H9 (cell line): ENCODE measurements around the gene FOXM1. TPM values are rescaled to one million over a fixed set of nuclear protein-coding genes. Genes with fewer than 3 reads are reported as not detected.

Experiments used
- DNase-seq: peaks from one replicate; pipeline ENCODE4 v3.0.0-alpha.2; 2017
- H2AFZ ChIP-seq: one replicate; pipeline ENCODE4 v1.6.1; 2013; ENCODE audit warnings: mild to moderate bottlenecking, low read length, control low read depth, moderate library complexity
- H2AK5ac ChIP-seq: 2 replicates; pipeline ENCODE4 v1.6.1; 2013; ENCODE audit warnings: low read length, control low read depth, mixed read lengths; ENCODE audit not compliant: insufficient read length
- H2BK120ac ChIP-seq: one replicate; pipeline ENCODE4 v1.6.1; 2013; ENCODE audit warnings: low read depth, mild to moderate bottlenecking, low read length, control low read depth, inconsistent platforms; ENCODE audit not compliant: poor library complexity, severe bottlenecking
- H2BK12ac ChIP-seq: 2 replicates; pipeline ENCODE4 v1.6.1; 2013; ENCODE audit warnings: low read length, control low read depth, mixed read lengths, low read depth; ENCODE audit not compliant: insufficient read length
- H2BK15ac ChIP-seq: 2 replicates; pipeline ENCODE4 v1.6.1; 2013; ENCODE audit warnings: low read depth, low read length, control low read depth
- H2BK20ac ChIP-seq: one replicate; pipeline ENCODE4 v1.6.1; 2013; ENCODE audit warnings: low read depth, mild to moderate bottlenecking, low read length, control low read depth, inconsistent platforms; ENCODE audit not compliant: poor library complexity, severe bottlenecking
- H2BK5ac ChIP-seq: 2 replicates; pipeline ENCODE4 v1.6.1; 2013; ENCODE audit warnings: low read length, control low read depth, mixed read lengths; ENCODE audit not compliant: insufficient read length
- H3K14ac ChIP-seq: 2 replicates; pipeline ENCODE4 v1.6.1; 2013; ENCODE audit warnings: low read length, control low read depth; ENCODE audit not compliant: insufficient read depth
- H3K18ac ChIP-seq: 2 replicates; pipeline ENCODE4 v1.6.1; 2013; ENCODE audit warnings: low read depth, mild to moderate bottlenecking, mixed read lengths, low read length, control low read depth; ENCODE audit not compliant: insufficient read length
- H3K23ac ChIP-seq: 2 replicates; pipeline ENCODE4 v1.6.1; 2013; ENCODE audit warnings: low read length, control low read depth, mixed read lengths, low read depth; ENCODE audit not compliant: insufficient read length
- H3K23me2 ChIP-seq: 2 replicates; pipeline ENCODE4 v1.6.1; 2013; ENCODE audit warnings: low read depth, mild to moderate bottlenecking, mixed read lengths, low read length, control low read depth; ENCODE audit not compliant: insufficient read length, poor library complexity, severe bottlenecking
- H3K27ac ChIP-seq: 2 replicates; pipeline ENCODE4 v1.5.1; 2013; ENCODE audit warnings: low read length, control low read depth, mixed read lengths, low read depth; ENCODE audit not compliant: insufficient read length
- H3K27me3 ChIP-seq: 2 replicates; pipeline ENCODE4 v1.6.1; 2013; ENCODE audit warnings: low read length, control low read depth, inconsistent platforms; ENCODE audit not compliant: insufficient read depth
- H3K4ac ChIP-seq: 2 replicates; pipeline ENCODE4 v1.6.1; 2013; ENCODE audit warnings: low read depth, mild to moderate bottlenecking, control low read depth, inconsistent platforms, low read length, moderate library complexity
- H3K4me1 ChIP-seq: 2 replicates; pipeline ENCODE4 v1.6.1; 2013; ENCODE audit warnings: low read length, control low read depth, inconsistent platforms; ENCODE audit not compliant: insufficient read depth
- H3K4me2 ChIP-seq: 2 replicates; pipeline ENCODE4 v1.6.1; 2013; ENCODE audit warnings: low read length, control low read depth, mixed read lengths; ENCODE audit not compliant: insufficient read length, insufficient read depth
- H3K56ac ChIP-seq: 2 replicates; pipeline ENCODE4 v1.6.1; 2013; ENCODE audit warnings: low read depth, mild to moderate bottlenecking, mixed read lengths, low read length, control low read depth; ENCODE audit not compliant: insufficient read length
- H3K79me1 ChIP-seq: 2 replicates; pipeline ENCODE4 v1.6.1; 2013; ENCODE audit warnings: low read depth, mild to moderate bottlenecking, moderate library complexity, low read length, control low read depth, inconsistent platforms; ENCODE audit not compliant: insufficient read depth, poor library complexity, severe bottlenecking
- H3K79me2 ChIP-seq: 2 replicates; pipeline ENCODE4 v1.6.1; 2013; ENCODE audit warnings: low read length, control low read depth, inconsistent platforms; ENCODE audit not compliant: insufficient read depth
- H3K9ac ChIP-seq: 2 replicates; pipeline ENCODE4 v1.6.1; 2013; ENCODE audit warnings: low read length, control low read depth, mixed read lengths; ENCODE audit not compliant: insufficient read length; ENCODE audit errors: extremely low read depth
- H3K9me3 ChIP-seq: one replicate; pipeline ENCODE4 v1.6.1; 2013; ENCODE audit warnings: low read depth, low read length, inconsistent platforms; ENCODE audit not compliant: control insufficient read depth
- H3T11ph ChIP-seq: one replicate; pipeline ENCODE4 v1.6.1; 2013; ENCODE audit warnings: mild to moderate bottlenecking, low read length, control low read depth, inconsistent platforms
- H4K20me1 ChIP-seq: one replicate; pipeline ENCODE4 v1.6.1; 2013; ENCODE audit not compliant: control insufficient read depth, insufficient read length, insufficient read depth
- H4K5ac ChIP-seq: 2 replicates; pipeline ENCODE4 v1.6.1; 2013; ENCODE audit warnings: low read depth, mild to moderate bottlenecking, mixed read lengths, low read length, control low read depth; ENCODE audit not compliant: insufficient read length
- H4K8ac ChIP-seq: replicated peaks from 2 replicates; pipeline ENCODE4 v1.6.1; 2013; ENCODE audit warnings: low read length, control low read depth, mixed read lengths, low read depth; ENCODE audit not compliant: insufficient read length
- H4K91ac ChIP-seq: 2 replicates; pipeline ENCODE4 v1.6.1; 2013; ENCODE audit warnings: low read depth, mild to moderate bottlenecking, moderate library complexity, mixed read lengths, low read length, control low read depth; ENCODE audit not compliant: insufficient read length
- H3K27ac Mint-ChIP-seq, 3 experiments: 2 replicates in 2 of 3; 3 replicates in 1 of 3; pipeline ENCODE4 v1.8.0; 2020 to 2021; ENCODE audit warnings: mixed read lengths in 3 of 3, mild to moderate bottlenecking in 1 of 3, moderate library complexity in 1 of 3
- H3K27me3 Mint-ChIP-seq: 2 replicates; pipeline ENCODE4 v1.8.0; 2021; ENCODE audit warnings: low read depth, mild to moderate bottlenecking, moderate library complexity, mixed read lengths
- H3K36me3 Mint-ChIP-seq, 3 experiments: 2 replicates in 2 of 3; 3 replicates in 1 of 3; pipeline ENCODE4 v1.8.0; 2020 to 2021; ENCODE audit warnings: low read depth in 3 of 3, mixed read lengths in 3 of 3; ENCODE audit not compliant: insufficient read depth in 1 of 3
- H3K4me1 Mint-ChIP-seq, 2 experiments: 2 replicates each; pipeline ENCODE4 v1.8.0; 2020; ENCODE audit warnings: mixed read lengths in 2 of 2
- H3K4me3 Mint-ChIP-seq, 2 experiments: 2 replicates in 1 of 2; 3 replicates in 1 of 2; pipeline ENCODE4 v1.8.0; 2020 to 2021; ENCODE audit warnings: mild to moderate bottlenecking in 2 of 2, mixed read lengths in 2 of 2, moderate library complexity in 1 of 2
- H3K9me3 Mint-ChIP-seq, 2 experiments: 2 replicates in 1 of 2; 3 replicates in 1 of 2; pipeline ENCODE4 v1.8.0; 2020; ENCODE audit warnings: mild to moderate bottlenecking in 2 of 2, mixed read lengths in 2 of 2, moderate library complexity in 1 of 2
- CTCF ChIP-seq: fragments of 200-600 bp; sonication (generic); conservative IDR thresholded peaks from 3 replicates; pipeline ENCODE4 v1.8.0; 2021; ENCODE audit warnings: antibody characterized with exemption, mild to moderate bottlenecking
- WGBS: extraction: QIAGEN DNeasy Blood & Tissue Kit; methylation state at CpG from one replicate; pipeline ENCODE4 v1.1.7; 2013; ENCODE audit warnings: missing lambda C conversion rate, low lambda C conversion rate, mixed read lengths; ENCODE audit not compliant: insufficient read length; ENCODE audit errors: extremely low coverage; 5-methylcytosine and 5-hydroxymethylcytosine counted together
- total RNA-seq: library from RNA; stranded (reverse); gene quantifications from 2 replicates; pipeline ENCODE4 v1.2.1, GENCODE V29; 2021

Gene FOXM1
- total RNA-seq, 1 experiment from 2014 or later: 109 TPM

GRCh38 chr12:2925322-2925995 lies 48.5 kb upstream of the FOXM1 start:
- Histone ChIP-seq H4K20me1 (no peaks in the 10 kb centered on the region), H3K23ac (no peak overlapping the region), H3K18ac (no peak overlapping the region), H2BK5ac (no peak overlapping the region), H3T11ph (no peak overlapping the region), H3K9ac (no peak overlapping the region), H3K79me1 (no peaks in the 10 kb centered on the region), H2AK5ac (no peak overlapping the region), H3K4me1 (peaks cover 5% of the 10 kb centered on the region; the same call in 1 of the 2 replicates), H3K9me3 (no peaks in the 10 kb centered on the region), H3K4me2 (no peak overlapping the region), H2BK12ac (no peak overlapping the region), H2AFZ (no peak overlapping the region), H2BK20ac (no peak overlapping the region), H2BK15ac (no peak overlapping the region), H3K56ac (no peak overlapping the region), H2BK120ac (no peak overlapping the region), H3K79me2 (no peaks in the 10 kb centered on the region), H3K4ac (no peak overlapping the region), H4K5ac (no peak overlapping the region), H3K14ac (no peak overlapping the region), H3K27me3 (no peaks in the 10 kb centered on the region), H4K8ac (no peak overlapping the region), H3K27ac (no peak overlapping the region), H3K23me2 (no peaks in the 10 kb centered on the region), H4K91ac (no peak overlapping the region)
- no peak for DNase-seq
- Mint-ChIP-seq H3K36me3 (peaks cover 6 to 36% (median 35%) of the 10 kb centered on the region in 3 experiments; a peak in 6 of 7 replicates), H3K27me3 (no peaks in the 10 kb centered on the region), H3K27ac (peak overlapping the region in 1 of 3 experiments; percentile 4; a peak in 1 of 7 replicates), H3K4me3 (no peak overlapping the region), H3K9me3 (no peaks in the 10 kb centered on the region; a peak in 1 of 5 replicates), H3K4me1 (peaks cover 15 to 19% of the 10 kb centered on the region in 2 experiments)
- WGBS: no CpG with 5 or more reads among the region's 6 CpGs
- TF ChIP-seq CTCF: no peak
